Measurements from ENCODE around the gene TENT5C. TPM values are rescaled to one million over a fixed set of nuclear protein-coding genes. Genes with fewer than 3 reads are reported as not detected.

Gene TENT5C
- total RNA-seq, 1 donor from 2014 or later, result 4.9 TPM

GRCh38 chr1:117590273-117590925 is 15.4 kb upstream of the TENT5C start:
- no peak for DNase-seq (ENCODE audit: low spot score in 2 of 2)
- no peak for FAIRE-seq

DNA sequence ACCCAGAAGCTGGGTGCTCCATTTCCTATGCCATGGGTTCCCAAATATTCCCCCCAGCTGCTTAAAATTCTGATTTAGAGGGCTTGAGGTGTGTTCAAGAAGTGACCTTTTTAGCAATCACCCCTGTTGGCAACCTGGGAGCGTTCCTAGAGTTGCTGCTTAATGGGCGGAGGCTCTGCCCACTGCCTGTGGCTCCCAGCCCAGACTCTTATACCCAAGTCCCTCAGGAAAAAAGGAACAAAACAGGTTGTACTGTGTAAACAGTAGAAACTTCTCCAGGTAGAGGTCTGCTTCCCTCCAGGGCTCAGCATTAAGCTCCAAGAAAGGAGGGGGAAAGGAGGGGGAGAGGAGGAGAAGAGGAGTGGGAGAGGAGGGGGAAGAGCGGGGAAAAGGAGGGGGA is 14.6 kb upstream of the TENT5C start:
- FAIRE-seq (no peak), DNase-seq (ENCODE audit: low spot score in 2 of 2) (no peak)

DNA sequence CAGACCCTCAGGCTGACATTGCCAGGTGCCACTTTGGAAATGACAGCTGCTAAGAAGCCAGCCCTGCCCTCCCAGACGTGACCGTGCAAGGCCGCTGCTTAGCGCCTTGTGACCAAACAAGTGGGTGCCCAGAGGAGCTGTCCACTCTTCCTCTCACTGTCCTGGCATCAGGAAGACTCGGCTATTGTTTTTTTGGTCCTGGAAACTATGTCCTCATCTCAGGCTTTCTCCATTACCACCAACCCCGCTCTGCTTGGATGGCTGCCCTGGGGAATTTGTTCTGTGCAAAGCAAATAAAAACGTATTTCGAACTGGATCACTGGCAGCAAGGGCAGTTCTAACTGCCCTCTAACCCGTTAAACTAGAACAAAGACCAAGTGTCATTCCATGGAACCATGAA is 13.7 kb upstream of the TENT5C start:
- DNase-seq (ENCODE audit: low spot score in 2 of 2) (no peak), FAIRE-seq (no peak)

DNA sequence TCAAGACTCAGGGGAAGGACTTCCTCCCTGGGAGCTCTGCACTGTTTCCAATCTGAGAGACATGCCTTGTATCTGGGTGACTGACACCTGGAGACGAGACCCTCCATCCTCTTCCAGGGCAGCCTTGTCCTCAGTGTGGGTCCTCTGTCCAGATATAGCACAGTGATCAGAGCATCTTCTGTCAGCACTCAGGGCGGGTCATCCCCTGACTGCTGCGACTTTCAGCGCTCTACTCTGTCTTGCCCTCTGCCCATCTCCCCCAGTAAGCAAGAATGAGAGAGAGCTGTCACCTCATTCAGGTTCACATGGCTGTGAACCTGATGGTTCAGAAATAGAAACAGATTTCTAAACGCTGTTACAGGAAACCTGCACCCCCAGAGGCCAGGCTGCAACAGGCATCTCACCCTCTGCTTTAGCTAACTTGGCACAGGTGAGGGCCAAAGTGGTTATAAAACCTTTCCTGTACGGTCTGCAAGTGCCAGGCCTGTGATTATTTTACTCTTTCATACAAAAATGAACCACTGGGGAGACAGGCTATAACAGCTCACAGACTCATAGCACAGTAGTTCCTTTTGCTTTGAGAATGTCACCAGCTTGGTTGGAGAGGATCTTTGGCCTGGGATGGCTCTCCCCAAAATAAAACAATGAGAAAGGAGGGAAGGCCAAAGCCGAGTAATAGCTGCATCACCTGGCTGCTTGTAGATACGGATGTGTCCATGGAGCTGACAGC is 11.4 kb upstream of the TENT5C start:
- no peak for DNase-seq (ENCODE audit: low spot score in 2 of 2)
- no peak for FAIRE-seq

DNA sequence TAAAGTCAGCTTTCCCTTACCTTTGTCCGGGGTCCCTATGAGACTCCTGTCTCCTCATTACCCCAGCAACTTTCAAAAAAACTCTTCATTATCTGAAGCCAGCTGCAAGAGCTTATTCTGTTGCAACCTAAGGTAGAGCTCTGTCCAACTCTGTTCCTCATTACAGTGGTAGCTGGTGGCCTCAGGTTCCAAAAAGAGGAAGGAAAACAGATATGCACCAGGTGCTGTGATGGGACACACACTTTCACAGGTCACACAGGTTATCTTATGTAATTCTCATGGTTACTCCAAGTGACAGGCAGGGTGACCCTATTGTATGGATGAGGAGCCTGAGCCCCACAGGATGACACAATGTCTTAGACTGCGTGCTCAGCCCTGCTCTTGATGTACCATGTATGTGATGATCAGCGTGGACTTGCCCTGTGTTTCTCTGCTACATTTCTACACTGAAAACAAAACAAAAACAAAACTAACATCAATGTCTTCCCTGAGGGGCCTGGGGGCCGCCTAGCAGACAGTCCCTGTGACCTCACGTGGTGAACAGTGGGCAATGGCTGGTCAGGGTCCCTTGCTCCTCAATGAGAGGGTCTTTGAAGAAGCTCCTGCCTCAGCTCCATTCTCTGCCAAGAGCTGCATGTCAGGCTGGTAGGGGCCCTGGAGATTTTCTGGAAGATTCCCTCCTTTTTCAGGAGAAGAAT is 9.7 kb upstream of the TENT5C start:
- no peak for FAIRE-seq

GRCh38 chr1:117598489-117598888 is 7.4 kb upstream of the TENT5C start:
- DNase-seq (ENCODE audit: low spot score in 2 of 2), result no peak
- FAIRE-seq, result no peak

More for the DNA sequence above, 9.7 kb upstream of the TENT5C start:
- DNase-seq (ENCODE audit: low spot score in 2 of 2), result no peak

- FAIRE-seq (no peak), DNase-seq (ENCODE audit: low spot score in 2 of 2) (no peak)
These were observed 6.3 kb upstream of the TENT5C start for GRCh38 chr1:117599286-117600221.

DNA sequence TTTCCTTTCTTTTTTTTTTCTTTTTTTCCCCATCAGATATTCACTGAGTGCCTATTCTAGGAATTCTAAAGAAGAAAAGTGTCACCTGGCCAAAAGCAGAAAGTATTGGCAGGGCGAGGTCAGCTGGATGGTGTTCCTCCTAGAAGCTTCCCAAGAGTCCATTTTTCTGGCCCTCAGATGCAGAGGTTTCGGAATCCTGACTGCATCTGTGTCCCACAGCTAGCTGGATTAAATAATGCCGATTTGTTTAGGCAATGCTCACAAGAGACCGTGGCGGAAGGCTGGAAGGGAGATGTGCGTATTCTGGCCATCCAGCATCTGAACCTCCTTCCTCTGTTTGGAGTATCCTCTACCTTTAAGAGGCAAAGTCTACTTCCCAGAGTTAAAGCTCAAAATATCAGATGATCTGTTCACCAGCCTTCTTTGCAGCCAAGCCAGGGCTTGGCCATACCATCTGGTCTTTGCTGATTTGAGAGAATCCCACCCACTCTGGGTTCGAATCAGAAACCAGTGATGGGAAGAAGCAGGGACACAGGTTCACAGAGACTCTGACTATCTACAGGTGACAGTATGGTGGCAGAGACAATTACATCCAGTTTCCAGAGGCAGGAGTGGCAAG is 5.4 kb upstream of the TENT5C start:
- FAIRE-seq (no peak), DNase-seq (ENCODE audit: low spot score in 2 of 2) (no peak)

DNA sequence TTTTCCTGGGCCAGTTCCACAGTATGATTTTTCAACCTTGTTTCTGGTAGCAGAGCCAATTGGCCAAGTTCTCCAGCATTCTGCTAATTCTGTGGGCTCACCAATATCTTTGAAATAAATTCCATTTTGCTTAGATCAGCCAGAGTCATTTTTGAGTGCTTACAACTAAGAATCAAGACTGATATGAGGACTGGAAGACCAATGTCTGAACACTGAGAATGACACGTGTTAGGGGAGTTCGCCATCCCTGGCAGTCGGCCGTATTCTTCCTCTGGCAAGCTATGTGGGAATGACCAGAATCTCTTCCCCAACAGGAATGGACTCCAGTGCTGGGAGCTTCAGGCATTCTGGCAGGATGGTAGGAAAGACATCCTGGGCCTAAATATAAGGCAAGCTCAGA is 4.9 kb upstream of the TENT5C start:
- FAIRE-seq (no peak), DNase-seq (ENCODE audit: low spot score in 2 of 2) (no peak)

DNA sequence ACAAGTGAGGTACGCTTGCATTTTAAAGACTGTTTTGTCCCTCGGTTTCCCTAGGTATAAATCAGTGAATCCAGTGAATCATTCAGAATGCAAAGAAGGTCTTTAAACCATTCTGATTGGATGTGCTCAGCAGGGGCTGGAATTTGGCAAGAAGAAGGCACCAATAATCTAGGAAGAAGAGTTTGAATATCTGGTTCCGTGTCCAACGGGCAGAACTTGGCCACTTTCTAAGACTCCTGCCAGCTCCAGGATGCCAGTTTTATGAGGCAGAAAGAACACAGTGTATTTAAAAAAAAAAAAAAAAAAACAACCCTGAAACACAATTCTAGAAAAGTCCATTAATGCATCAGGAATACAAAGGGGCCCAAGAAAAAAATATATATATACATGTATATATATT is 3.0 kb upstream of the TENT5C start:
- FAIRE-seq (no peak), DNase-seq (ENCODE audit: low spot score in 2 of 2) (no peak)

- DNase-seq (ENCODE audit: low spot score in 2 of 2) (peak; percentile 35 to 38), FAIRE-seq (no peak)
These were observed 579 bp upstream of the TENT5C start for GRCh38 chr1:117605164-117605773.

- no peak for DNase-seq (ENCODE audit: low spot score in 2 of 2)
- FAIRE-seq, result no peak
These were observed 992 bp downstream of the TENT5C start for GRCh38 chr1:117606649-117607430.

DNA sequence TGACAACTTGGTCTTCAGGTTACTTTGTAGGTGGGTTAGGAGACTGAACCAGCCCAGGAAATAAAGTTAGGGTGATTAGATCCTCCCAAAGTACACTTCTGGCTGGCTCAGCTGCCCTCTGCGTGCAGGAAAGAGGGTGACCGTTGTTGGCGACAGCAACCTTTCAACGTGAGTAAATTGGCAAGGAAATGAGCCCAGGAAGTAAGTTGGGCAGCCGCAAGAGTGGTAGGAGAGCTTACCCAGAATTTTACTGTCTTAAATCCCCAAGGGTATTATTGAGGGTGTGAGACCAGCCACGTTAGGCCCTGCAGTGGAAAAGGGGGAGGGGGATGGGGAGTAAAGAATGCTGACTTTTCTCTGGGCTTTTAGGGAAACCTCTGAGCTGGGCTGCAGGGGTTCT is 1.6 kb downstream of the TENT5C start:
- DNase-seq (ENCODE audit: low spot score in 2 of 2), result no peak

GRCh38 chr1:117608115-117608615 is 2.3 kb downstream of the TENT5C start:
- no peak for DNase-seq (ENCODE audit: low spot score in 2 of 2)

More for the DNA sequence above, 1.6 kb downstream of the TENT5C start:
- FAIRE-seq, result no peak

DNA sequence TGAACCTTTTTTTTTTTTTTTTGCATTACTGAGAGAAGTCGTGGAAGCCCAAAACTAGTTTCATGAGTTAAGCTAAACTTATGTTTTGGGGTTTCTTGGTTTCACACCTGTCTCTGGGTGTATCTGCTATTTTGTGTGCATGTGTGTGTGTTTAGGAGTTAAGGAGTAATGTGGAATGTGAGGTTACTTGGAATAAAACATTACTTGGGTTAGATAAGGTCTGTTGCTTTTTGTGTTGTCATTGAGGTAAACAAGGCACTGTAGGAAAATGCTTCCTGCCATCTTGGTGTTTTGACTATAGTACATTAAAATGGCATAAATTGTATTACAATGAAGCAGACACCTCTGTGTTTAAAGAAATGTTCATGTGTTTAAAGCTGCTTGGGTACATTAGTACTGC is 2.9 kb downstream of the TENT5C start:
- DNase-seq (ENCODE audit: low spot score in 2 of 2) (no peak), FAIRE-seq (no peak)

More at GRCh38 chr1:117608115-117608615, 2.3 kb downstream of the TENT5C start:
- no peak for FAIRE-seq

GRCh38 chr1:117609471-117609911 is 3.6 kb downstream of the TENT5C start:
- FAIRE-seq, result no peak
- DNase-seq (ENCODE audit: low spot score in 2 of 2), result no peak

DNA sequence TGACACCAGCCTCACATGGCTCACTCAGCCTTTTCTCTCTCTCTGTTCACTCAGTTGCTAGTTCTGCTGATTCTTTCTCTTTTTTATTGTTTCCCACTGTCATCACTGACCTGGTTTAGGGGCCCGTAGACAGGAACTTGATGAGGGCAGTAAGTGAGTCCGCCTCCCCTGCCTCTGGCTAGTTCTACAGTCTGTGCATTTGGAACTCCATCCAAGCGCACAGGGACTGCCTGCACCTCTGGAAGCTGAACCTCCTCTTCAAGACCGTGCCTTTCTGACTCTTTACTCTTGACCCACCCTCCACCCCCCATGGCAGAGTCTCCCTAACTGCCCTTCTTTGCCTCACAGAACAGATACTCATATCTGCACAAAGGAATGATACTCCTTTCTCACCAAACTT is 4.2 kb downstream of the TENT5C start:
- FAIRE-seq (no peak), DNase-seq (ENCODE audit: low spot score in 2 of 2) (no peak)

GRCh38 chr1:117611121-117611601 is 5.3 kb downstream of the TENT5C start:
- FAIRE-seq (no peak), DNase-seq (ENCODE audit: low spot score in 2 of 2) (no peak)
